Hepatocyte (in vitro differentiated cells): ENCODE data around the gene TCEA3. TPM values are rescaled to one million over a fixed set of nuclear protein-coding genes. Genes with fewer than 3 reads are reported as not detected.

ENCODE experiments used
- DNase-seq: peaks from one replicate; pipeline ENCODE4 v3.0.0-alpha.2; 2016; ENCODE audit warnings: low spot score
- H2AFZ ChIP-seq: fragments of 200-600 bp; sonication (generic); 2 replicates; pipeline ENCODE4 v1.6.0; 2016; ENCODE audit warnings: antibody characterized with exemption, mild to moderate bottlenecking
- H3K27ac ChIP-seq: fragments of 200-600 bp; sonication (generic); 2 replicates; pipeline ENCODE4 v1.5.1; 2016; ENCODE audit warnings: mild to moderate bottlenecking
- H3K27me3 ChIP-seq: fragments of 200-600 bp; sonication (generic); 2 replicates; pipeline ENCODE4 v1.6.1; 2016
- H3K36me3 ChIP-seq: fragments of 200-600 bp; sonication (generic); replicated peaks from 2 replicates; pipeline ENCODE4 v1.5.1; 2016; ENCODE audit warnings: low read depth; ENCODE audit not compliant: insufficient read depth
- H3K4me1 ChIP-seq: fragments of 200-600 bp; sonication (generic); 2 replicates; pipeline ENCODE4 v1.5.1; 2016; ENCODE audit warnings: mild to moderate bottlenecking, moderate library complexity; ENCODE audit not compliant: insufficient read depth
- H3K4me2 ChIP-seq: fragments of 200-600 bp; sonication (generic); 2 replicates; pipeline ENCODE4 v1.6.0; 2016
- H3K4me3 ChIP-seq: fragments of 200-600 bp; sonication (generic); 2 replicates; pipeline ENCODE4 v1.5.1; 2016; ENCODE audit warnings: mild to moderate bottlenecking
- H3K79me2 ChIP-seq: fragments of 200-600 bp; sonication (generic); 2 replicates; pipeline ENCODE4 v1.6.0; 2017; ENCODE audit warnings: mild to moderate bottlenecking
- H3K9me2 ChIP-seq: fragments of 200-600 bp; sonication (generic); replicated peaks from 2 replicates; pipeline ENCODE4 v1.6.0; 2017; ENCODE audit warnings: mild to moderate bottlenecking; ENCODE audit not compliant: insufficient read depth
- H3K9me3 ChIP-seq: fragments of 200-600 bp; sonication (generic); 2 replicates; pipeline ENCODE4 v1.5.1; 2016; ENCODE audit warnings: low read depth, mild to moderate bottlenecking
- H4K20me1 ChIP-seq: fragments of 200-600 bp; sonication (generic); 2 replicates; pipeline ENCODE4 v1.6.0; 2016; ENCODE audit warnings: mild to moderate bottlenecking; ENCODE audit not compliant: insufficient read depth, poor library complexity, severe bottlenecking
- EZH2 ChIP-seq: fragments of 200-600 bp; sonication (generic); IDR thresholded peaks from 2 replicates; pipeline ENCODE4 v1.6.1; 2016; ENCODE audit warnings: antibody characterized with exemption, mild to moderate bottlenecking, borderline replicate concordance
- EZH2phosphoT487 ChIP-seq: fragments of 200-600 bp; sonication (generic); IDR thresholded peaks from one replicate; pipeline ENCODE4 v1.6.1; 2018; ENCODE audit warnings: antibody characterized with exemption, mild to moderate bottlenecking, low read depth, moderate library complexity; ENCODE audit not compliant: unreplicated experiment, severe bottlenecking
- WGBS: methylation state at CpG from one replicate; pipeline ENCODE4 v1.1.6; 2016; ENCODE audit warnings: low lambda C conversion rate; ENCODE audit errors: missing lambda C conversion rate; 5-methylcytosine and 5-hydroxymethylcytosine counted together
- polyA plus RNA-seq: library from polyadenylated mRNA; unstranded; fragments of >200 nt; fragmentation: Nextera tagmentation; extraction: Ambion mirVana; gene quantifications from 2 replicates; pipeline ENCODE4 v1.2.1, GENCODE V29; 2016
- total RNA-seq: library from RNA; depleted of rRNA; stranded (reverse); fragments of >200 nt; gene quantifications from 2 replicates; pipeline ENCODE4 v1.2.3, GENCODE V29; 2014
- TF ChIP-seq, protein P1 (sequence below): fragments of 200-600 bp; sonication (generic); IDR thresholded peaks from 2 replicates; pipeline ENCODE4 v1.5.1; 2016; ENCODE audit warnings: antibody characterized with exemption, mild to moderate bottlenecking; ENCODE audit not compliant: poor library complexity

TCEA3 gene
- total and polyA plus RNA-seq, 2 experiments from 2014 or later, result 30.2 to 31.2 TPM

GRCh38 chr1:23466423-23466989 lies 42.0 kb upstream of the TCEA3 start:
- peaks cover 22% of the 10 kb centered on the region for H4K20me1 ChIP-seq
- no peak overlapping the region for H2AFZ ChIP-seq
- no peaks in the 10 kb centered on the region for H3K27me3 ChIP-seq
- H3K9me3 ChIP-seq, result no peaks in the 10 kb centered on the region
- H3K27ac ChIP-seq, result no peak overlapping the region
- H3K4me2 ChIP-seq, result no peak overlapping the region
- TF ChIP-seq, protein P1, sequence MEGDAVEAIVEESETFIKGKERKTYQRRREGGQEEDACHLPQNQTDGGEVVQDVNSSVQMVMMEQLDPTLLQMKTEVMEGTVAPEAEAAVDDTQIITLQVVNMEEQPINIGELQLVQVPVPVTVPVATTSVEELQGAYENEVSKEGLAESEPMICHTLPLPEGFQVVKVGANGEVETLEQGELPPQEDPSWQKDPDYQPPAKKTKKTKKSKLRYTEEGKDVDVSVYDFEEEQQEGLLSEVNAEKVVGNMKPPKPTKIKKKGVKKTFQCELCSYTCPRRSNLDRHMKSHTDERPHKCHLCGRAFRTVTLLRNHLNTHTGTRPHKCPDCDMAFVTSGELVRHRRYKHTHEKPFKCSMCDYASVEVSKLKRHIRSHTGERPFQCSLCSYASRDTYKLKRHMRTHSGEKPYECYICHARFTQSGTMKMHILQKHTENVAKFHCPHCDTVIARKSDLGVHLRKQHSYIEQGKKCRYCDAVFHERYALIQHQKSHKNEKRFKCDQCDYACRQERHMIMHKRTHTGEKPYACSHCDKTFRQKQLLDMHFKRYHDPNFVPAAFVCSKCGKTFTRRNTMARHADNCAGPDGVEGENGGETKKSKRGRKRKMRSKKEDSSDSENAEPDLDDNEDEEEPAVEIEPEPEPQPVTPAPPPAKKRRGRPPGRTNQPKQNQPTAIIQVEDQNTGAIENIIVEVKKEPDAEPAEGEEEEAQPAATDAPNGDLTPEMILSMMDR, result no peak
- TF ChIP-seq EZH2 (no peak), EZH2phosphoT487 (no peak)
- no peak overlapping the region for H3K4me3 ChIP-seq
- no peak for DNase-seq
- H3K9me2 ChIP-seq, result no peaks in the 10 kb centered on the region
- no peaks in the 10 kb centered on the region for H3K36me3 ChIP-seq
- H3K79me2 ChIP-seq, result peaks cover 67% of the 10 kb centered on the region
- WGBS, result 100% methylated on average over 3 of the region's 3 CpGs
- peaks cover 9% of the 10 kb centered on the region for H3K4me1 ChIP-seq

DNA sequence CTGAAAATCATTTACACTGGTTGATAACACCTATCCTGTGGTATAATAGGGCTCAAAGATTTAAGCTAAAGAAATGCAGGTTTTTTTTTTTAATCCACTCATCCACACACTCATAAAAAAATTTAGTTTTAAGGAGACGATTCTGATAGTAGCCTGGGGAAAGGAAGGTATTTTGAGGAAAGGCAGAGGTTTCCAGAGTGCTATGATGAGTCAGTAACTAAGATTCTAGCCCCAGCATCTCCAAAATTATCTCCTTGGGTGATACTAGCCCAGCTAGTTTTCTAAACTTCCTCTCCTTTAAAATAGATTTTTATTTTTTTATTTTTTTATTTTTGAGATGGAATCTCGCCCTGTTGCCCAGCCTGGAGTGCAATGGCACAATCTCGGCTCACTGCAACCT lies 38.7 kb upstream of the TCEA3 start:
- 95% methylated on average over 3 of the region's 3 CpGs for WGBS
- H3K9me2 ChIP-seq, result no peaks in the 10 kb centered on the region
- H3K27me3 ChIP-seq, result no peaks in the 10 kb centered on the region
- no peaks in the 10 kb centered on the region for H3K4me1 ChIP-seq
- H3K9me3 ChIP-seq, result no peaks in the 10 kb centered on the region
- no peak for DNase-seq
- no peak overlapping the region for H2AFZ ChIP-seq
- no peak overlapping the region for H3K4me3 ChIP-seq
- peaks cover 42% of the 10 kb centered on the region for H3K79me2 ChIP-seq
- H3K4me2 ChIP-seq, result no peak overlapping the region
- H3K36me3 ChIP-seq, result no peaks in the 10 kb centered on the region
- peaks cover 18% of the 10 kb centered on the region for H4K20me1 ChIP-seq
- TF ChIP-seq, protein P1, result no peak
- TF ChIP-seq EZH2, result no peak
- no peak for TF ChIP-seq EZH2phosphoT487
- no peak overlapping the region for H3K27ac ChIP-seq

DNA sequence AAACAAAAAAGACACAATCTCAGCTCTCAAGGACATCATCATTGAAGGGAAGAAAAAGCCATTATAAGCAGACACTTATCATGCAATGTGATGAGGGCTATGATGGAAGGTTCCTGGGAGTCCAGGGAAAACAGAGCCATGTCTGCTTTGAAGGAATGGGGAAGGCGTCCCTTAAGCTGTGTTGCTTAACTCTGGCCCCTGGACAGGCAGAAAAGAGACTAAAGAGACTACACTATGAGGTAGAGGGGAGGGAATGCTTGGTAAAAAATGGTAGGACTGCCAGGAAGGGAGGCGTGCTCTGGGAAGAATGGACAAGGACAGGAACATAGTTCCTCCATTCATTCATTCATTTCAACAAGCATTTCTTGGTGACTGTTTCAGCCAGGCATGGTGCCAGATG lies 38.2 kb upstream of the TCEA3 start:
- H2AFZ ChIP-seq, result no peak overlapping the region
- H3K27ac ChIP-seq, result no peak overlapping the region
- H3K9me3 ChIP-seq, result no peaks in the 10 kb centered on the region
- peaks cover 17% of the 10 kb centered on the region for H4K20me1 ChIP-seq
- peaks cover 36% of the 10 kb centered on the region for H3K79me2 ChIP-seq
- H3K36me3 ChIP-seq, result no peaks in the 10 kb centered on the region
- DNase-seq, result no peak
- H3K4me1 ChIP-seq, result no peaks in the 10 kb centered on the region
- H3K4me2 ChIP-seq, result no peak overlapping the region
- H3K9me2 ChIP-seq, result no peaks in the 10 kb centered on the region
- no peak overlapping the region for H3K4me3 ChIP-seq
- H3K27me3 ChIP-seq, result no peaks in the 10 kb centered on the region
- 92% methylated on average over 2 of the region's 2 CpGs for WGBS
- TF ChIP-seq EZH2 (no peak), EZH2phosphoT487 (no peak)
- TF ChIP-seq, protein P1, result no peak

- no peak for DNase-seq
- H3K4me2 ChIP-seq, result no peak overlapping the region
- 93% methylated on average over 3 of the region's 3 CpGs for WGBS
- no peaks in the 10 kb centered on the region for H3K27me3 ChIP-seq
- H3K4me3 ChIP-seq, result no peak overlapping the region
- peaks cover 19% of the 10 kb centered on the region for H3K79me2 ChIP-seq
- H3K4me1 ChIP-seq, result no peaks in the 10 kb centered on the region
- H3K9me2 ChIP-seq, result no peaks in the 10 kb centered on the region
- H3K9me3 ChIP-seq, result no peaks in the 10 kb centered on the region
- H4K20me1 ChIP-seq, result peaks cover 6% of the 10 kb centered on the region
- H3K27ac ChIP-seq, result no peak overlapping the region
- no peak for TF ChIP-seq EZH2
- TF ChIP-seq, protein P1, result no peak
- no peak for TF ChIP-seq EZH2phosphoT487
- H3K36me3 ChIP-seq, result no peaks in the 10 kb centered on the region
- no peak overlapping the region for H2AFZ ChIP-seq
These were observed 36.5 kb upstream of the TCEA3 start for GRCh38 chr1:23461050-23461449.
